ENCODE data around the gene LIN9.

- TF ChIP-seq EZH2phosphoT487 (IDR thresholded peaks at IDR 0.05; ENCODE audit: insufficient read depth, low read depth) (no peak), EZH2 (IDR thresholded peaks at IDR 0.05; ENCODE audit: insufficient read depth, poor library complexity, severe bottlenecking) (no peak)
Observed at GRCh38 chr1:226335661-226336060, 26.7 kb upstream of the LIN9 start.
